T-helper 22 cell (primary cell): ENCODE results near the gene EIF2A.
"Not testable (repeated sequence)": the region's sequence is repeated elsewhere in the genome, so short reads cannot be mapped to it uniquely, and the experiment has no call there.

Experiments
- DNase-seq: peaks from one replicate; pipeline ENCODE4 v3.0.0-alpha.2; 2020; ENCODE audit warnings: low read depth

Gene EIF2A

GRCh38 chr3:150602426-150603152 lies 56.0 kb downstream of the EIF2A start:
- no peak for DNase-seq

- DNase-seq: peak; percentile 87
These were observed 56.8 kb downstream of the EIF2A start, which contains the start of gene SELENOT for GRCh38 chr3:150603153-150603979. TSS of gene SELENOT (plus strand) at chr3:150603321. CDS start at chr3:150603363, 42 bp downstream.

DNA sequence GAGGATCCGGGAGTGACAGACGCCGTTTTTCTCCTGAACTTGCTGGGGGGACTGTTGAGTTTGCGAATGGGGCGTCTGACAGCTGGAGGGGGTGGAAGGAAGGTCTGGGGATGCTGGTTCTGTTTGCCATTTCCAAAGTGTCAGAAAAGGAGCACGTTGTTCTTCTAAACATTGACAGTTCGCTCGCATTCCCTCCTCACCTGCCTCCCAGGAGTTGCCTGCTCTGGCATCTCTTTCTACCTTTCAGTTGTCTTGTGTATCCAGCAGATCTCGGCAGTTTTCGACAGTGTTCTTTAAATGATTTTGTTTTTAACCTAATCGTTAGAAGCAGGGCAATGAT lies 57.4 kb downstream of the EIF2A start:
- no peak for DNase-seq

DNA sequence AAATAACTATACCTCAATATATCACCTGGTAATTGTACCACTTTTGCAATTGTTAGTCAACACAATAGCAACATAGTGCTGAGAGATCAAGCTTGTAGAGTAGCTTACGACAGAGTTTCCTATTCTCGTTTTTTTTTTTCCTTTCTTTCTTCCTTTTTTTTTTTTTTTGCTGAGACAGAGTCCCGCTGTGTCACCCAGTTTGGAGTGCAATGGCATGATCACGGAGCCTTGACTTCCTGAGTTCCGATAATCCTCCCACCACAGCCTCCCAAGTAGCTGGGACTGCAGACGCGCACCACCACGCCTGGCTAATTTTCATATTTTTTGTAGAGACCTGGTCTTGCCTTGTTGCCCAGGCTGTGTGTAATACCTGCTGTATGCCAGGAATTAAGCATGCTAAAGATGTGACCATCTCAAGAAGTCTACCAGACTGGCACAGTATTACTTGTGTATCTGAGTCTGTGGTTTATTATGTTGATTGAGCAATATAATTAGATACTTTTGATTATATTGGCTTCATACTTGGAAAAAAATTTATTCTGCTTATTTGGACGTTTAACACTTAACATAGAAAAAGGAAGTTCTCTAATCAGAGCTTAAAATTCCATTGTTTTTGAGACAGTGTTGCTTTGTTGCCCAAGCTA lies 59.5 kb downstream of the EIF2A start:
- DNase-seq: no peak

GRCh38 chr3:150607267-150608065 lies 60.9 kb downstream of the EIF2A start:
- no peak for DNase-seq

DNA sequence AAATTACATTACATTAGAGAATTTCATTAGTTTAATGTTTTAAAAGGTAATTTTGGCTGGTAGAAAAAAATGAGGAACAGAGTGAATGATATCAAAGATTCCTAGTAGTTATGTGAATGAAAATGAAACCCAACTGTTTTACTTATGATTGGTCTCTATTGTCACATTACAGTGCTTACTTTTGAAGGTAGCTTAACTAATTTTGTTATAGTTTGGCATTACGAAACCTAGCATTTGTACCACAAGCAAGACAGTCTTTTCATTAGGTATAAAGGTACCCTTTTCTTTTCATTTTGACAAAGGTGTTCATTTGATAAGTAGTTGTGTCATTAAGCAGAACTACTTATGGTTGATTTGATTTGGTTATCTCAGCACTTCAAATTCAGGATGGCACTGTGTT lies 63.4 kb downstream of the EIF2A start:
- no peak for DNase-seq

DNA sequence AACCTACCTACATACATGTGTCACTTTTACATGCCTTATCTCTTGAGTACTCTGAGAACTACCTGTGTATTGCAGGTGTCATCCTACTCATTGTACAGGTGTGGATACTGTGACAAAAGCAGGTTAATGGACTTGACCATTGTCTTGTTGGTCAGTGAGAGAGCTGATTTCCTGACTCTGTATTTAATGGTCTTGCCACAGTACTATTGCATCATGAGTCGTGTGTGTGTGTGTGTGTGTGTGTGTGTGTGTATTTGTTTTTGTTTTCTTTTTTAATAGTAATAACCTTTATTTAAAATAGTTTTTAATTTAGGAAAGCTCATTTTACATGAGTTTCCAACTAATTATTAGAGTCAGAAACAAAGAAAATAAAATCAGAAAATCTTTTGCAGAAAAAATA lies 64.2 kb downstream of the EIF2A start:
- no peak for DNase-seq

- no peak for DNase-seq
These were observed 65.1 kb downstream of the EIF2A start for GRCh38 chr3:150611666-150612065.

DNA sequence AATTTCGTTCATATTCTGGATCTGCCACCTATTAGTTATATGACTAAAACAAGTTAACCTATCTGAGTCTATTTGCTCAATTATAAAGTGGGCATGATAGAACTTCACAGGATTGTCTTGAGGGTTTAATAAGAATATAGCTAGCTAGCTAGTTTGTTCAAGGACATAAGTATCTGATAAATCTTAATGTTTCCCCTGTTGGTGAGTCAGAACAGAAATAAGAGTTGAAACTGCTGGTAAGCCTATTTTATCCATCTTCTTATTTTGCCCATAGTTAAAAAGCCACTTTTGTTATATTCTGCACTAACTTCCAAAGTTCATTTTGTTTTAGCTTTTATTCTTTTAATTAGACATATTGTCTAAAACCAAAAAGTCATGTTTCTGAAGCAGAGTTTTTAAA lies 65.9 kb downstream of the EIF2A start:
- no peak for DNase-seq

DNA sequence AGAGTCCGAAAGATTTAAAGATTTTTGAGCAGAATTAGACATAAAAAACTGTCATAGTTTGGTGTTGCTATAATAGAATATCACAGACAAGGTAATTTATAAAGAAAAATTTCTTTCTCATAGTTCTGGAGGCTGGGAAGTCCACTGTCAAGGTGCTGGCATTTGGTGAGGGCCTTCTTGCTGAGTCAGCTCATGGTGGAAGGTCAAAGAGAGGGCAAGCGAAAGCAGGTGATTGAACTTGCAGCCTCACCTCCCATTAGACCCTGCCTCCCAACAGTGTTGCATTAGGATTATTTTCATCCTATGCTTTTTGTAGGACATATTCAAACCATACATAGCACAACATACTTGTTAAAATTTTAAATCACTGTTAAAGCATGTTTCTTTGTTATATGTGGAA lies 66.4 kb downstream of the EIF2A start:
- no peak for DNase-seq

DNA sequence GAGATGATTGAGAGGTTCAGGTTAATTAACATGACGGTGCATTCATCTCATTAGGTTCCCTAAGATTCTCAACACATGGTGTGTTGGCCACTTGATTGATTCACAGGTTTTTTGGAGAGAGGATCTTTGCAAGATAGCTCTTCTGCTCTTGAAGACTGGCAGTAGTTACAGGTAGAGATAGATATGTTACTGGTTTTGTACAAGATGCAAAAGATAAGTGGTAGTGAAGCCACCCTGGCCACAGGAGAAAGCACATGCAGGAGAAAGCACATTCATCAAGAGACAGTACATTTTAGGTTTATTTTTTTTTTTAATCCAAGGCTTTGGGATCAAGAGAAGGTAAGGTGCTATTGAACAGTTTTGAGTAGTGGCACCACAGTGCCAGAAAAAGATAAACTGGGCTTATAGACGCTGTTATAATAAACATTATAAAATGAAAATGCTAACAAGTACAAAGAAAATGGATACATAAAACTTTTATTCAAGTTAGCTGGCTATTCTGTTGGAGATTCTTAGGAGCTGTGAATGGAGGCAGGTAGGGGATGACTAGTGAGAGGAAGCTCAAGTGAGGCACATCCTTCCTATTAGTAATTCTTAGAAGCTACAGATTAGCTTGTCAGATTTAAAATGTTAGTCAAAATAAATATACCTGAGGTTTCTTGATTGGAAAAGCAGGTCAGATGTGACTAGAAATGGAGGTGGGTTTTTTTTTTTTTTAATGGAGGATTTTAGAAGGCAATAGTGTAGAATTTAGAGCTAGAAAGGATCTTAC lies 67.3 kb downstream of the EIF2A start:
- DNase-seq: no peak

DNA sequence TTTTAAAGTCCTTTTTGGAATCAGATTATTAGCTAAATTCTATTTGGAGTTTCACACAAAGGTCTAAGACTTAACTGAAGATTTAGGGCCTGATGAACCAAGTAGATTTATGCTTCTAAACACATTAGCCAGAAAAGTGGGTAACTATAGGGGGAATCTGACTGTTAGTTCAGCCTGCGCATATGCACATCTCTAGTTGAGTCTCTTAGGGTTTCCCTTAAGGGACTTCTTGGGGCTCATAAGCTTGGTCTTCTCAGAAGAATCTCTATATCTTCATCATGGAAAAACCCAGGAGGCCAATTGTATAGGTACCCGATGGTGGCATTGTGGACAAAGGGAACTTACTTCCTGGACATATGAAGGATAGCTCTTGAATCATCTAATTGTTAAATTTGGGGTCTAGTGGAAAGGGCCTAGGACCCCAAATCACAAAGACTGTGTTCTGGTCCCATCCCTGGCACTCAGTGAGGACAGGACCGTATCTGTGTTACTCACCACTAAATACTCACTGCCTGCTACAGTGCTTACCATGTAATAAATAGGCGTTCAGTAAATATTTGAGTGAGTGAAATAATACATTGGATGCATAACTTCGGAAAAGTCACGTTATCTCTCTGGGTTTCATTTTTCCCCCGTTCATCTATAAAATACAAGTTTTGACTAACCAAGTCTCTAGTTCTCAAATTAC lies 73.6 kb downstream of the EIF2A start:
- DNase-seq: no peak

- not testable (repeated sequence) for DNase-seq
These were observed 76.4 kb downstream of the EIF2A start for GRCh38 chr3:150622955-150623354.

GRCh38 chr3:150623945-150624344 lies 77.4 kb downstream of the EIF2A start:
- no peak for DNase-seq

DNA sequence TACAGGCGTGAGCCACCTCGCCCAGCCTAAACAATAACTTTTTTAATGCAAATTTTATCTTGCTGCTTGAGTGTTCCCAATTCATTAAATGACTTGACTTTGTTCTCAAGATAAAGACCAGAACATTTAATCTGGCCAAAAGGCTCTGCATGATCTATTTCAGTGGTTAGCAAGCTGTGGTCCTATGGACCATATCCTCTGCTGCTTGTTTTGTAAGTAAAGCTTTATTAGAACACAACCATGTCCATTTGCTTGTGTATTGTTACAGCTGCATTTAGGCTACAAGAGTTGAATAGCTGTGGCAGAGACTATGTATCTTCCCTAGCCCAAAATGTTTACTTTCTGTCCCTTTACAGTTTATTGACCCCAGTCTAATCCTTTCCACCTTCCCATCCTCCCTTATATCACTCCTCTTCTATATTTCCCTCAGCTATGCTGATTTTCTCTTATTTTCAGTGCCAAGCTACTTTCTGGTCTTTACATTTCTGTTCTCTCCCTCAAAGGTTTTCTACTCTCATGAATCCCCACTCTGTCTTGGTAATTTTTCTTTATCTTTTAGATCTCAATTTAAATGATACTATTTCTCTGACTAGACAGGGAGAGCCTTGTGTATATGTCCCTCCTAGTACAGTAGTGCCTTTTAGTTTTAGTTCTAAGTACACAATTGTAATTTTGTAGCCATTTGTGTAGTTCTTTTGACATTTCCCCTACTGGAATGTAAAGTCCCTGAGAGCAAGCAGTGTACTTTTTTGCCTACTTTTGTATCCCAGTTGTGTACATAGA lies 79.8 kb downstream of the EIF2A start:
- DNase-seq: no peak

GRCh38 chr3:150627557-150627956 lies 81.0 kb downstream of the EIF2A start:
- no peak for DNase-seq

- no peak for DNase-seq
These were observed 85.1 kb downstream of the EIF2A start for GRCh38 chr3:150631515-150632221.

GRCh38 chr3:150635076-150635475 lies 88.5 kb downstream of the EIF2A start:
- no peak for DNase-seq

DNA sequence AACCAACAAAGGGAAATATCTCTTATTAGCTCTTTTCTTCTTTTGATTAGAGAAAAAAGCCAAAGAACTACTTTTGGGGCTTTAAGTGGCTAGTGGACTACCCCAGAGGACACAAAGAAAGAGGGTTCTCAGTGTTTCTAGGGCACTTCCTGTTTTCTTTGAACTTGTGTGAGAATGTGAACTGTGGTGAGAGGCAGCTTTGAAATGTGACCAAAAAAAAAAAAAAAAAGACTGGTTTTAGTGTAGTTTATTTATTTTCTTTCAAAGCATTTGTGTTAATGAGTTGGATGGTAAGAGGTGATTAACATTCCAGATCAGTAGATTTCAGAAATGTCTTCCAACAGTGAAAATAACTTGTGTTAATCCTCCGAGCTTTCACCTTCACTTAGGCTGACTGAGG lies 88.9 kb downstream of the EIF2A start:
- no peak for DNase-seq
